Liver (tissue), 9 donors: ENCODE results near the gene CABP4. TPM values are rescaled to one million over a fixed set of nuclear protein-coding genes. Genes with fewer than 3 reads are reported as not detected.
A peak's percentile ranks its signal among the peaks of the same experiment; 100 is the strongest.

ENCODE experiments used
- DNase-seq: peaks from one replicate; pipeline ENCODE4 v3.0.0-alpha.2; 2017; ENCODE audit warnings: low spot score
- H3K27ac ChIP-seq, 2 donors: one replicate each; pipeline ENCODE4 v1.7.0; 2013; ENCODE audit warnings: inconsistent platforms in 2 of 2, low read length in 2 of 2, control low read depth in 1 of 2, low read depth in 1 of 2, mild to moderate bottlenecking in 1 of 2
- H3K27me3 ChIP-seq, 4 donors: one replicate each; pipeline versions ENCODE4 v1.6.1 to v1.7.0; 2013; ENCODE audit warnings: low read length in 3 of 4, inconsistent platforms in 1 of 4, mild to moderate bottlenecking in 1 of 4, moderate library complexity in 1 of 4; ENCODE audit not compliant: control insufficient read depth in 4 of 4, insufficient read depth in 4 of 4
- H3K36me3 ChIP-seq, 4 donors: one replicate each; pipeline versions ENCODE4 v1.6.1 to v1.7.0; 2013; ENCODE audit warnings: low read length in 3 of 4, mild to moderate bottlenecking in 3 of 4, low read depth in 1 of 4, moderate library complexity in 1 of 4; ENCODE audit not compliant: control insufficient read depth in 4 of 4, insufficient read depth in 3 of 4
- H3K4me1 ChIP-seq, 4 donors: one replicate each; pipeline versions ENCODE4 v1.6.1 to v1.7.0; 2013; ENCODE audit warnings: low read length in 3 of 4, mild to moderate bottlenecking in 3 of 4, moderate library complexity in 1 of 4; ENCODE audit not compliant: control insufficient read depth in 4 of 4, insufficient read depth in 4 of 4
- H3K4me3 ChIP-seq, 3 donors: one replicate each; pipeline versions ENCODE4 v1.6.1 to v1.7.0; 2013; ENCODE audit warnings: low read length in 3 of 3, control low read depth in 1 of 3, low read depth in 1 of 3, mild to moderate bottlenecking in 1 of 3
- H3K9ac ChIP-seq, 2 donors: one replicate each; pipeline ENCODE4 v1.7.0; 2013; ENCODE audit warnings: low read length in 2 of 2, mild to moderate bottlenecking in 2 of 2, moderate library complexity in 2 of 2, control low read depth in 1 of 2, low read depth in 1 of 2
- H3K9me3 ChIP-seq, 4 donors: one replicate each; pipeline versions ENCODE4 v1.6.1 to v1.7.0; 2013; ENCODE audit warnings: low read length in 3 of 4; ENCODE audit not compliant: control insufficient read depth in 4 of 4
- FOXA2 ChIP-seq: IDR thresholded peaks from 2 replicates; pipeline ENCODE4 v1.6.1; 2016; ENCODE audit warnings: antibody characterized with exemption
- JUND ChIP-seq, 2 donors: IDR thresholded peaks; 2 replicates each; pipeline ENCODE4 v1.6.1; 2016; ENCODE audit warnings: antibody characterized with exemption in 2 of 2
- NR2F2 ChIP-seq: IDR thresholded peaks from 2 replicates; pipeline ENCODE4 v1.6.1; 2016; ENCODE audit warnings: antibody characterized with exemption
- TAF1 ChIP-seq: conservative IDR thresholded peaks from 2 replicates; pipeline ENCODE4 v1.6.1; 2016; ENCODE audit warnings: antibody characterized with exemption, mild to moderate bottlenecking
- YY1 ChIP-seq: IDR thresholded peaks from 2 replicates; pipeline ENCODE4 v1.6.1; 2016; ENCODE audit warnings: antibody characterized with exemption, mild to moderate bottlenecking
- WGBS: extraction: QIAGEN DNeasy Blood & Tissue Kit; methylation state at CpG from one replicate; pipeline ENCODE4 v1.1.7; 2013; 5-methylcytosine and 5-hydroxymethylcytosine counted together
- polyA plus RNA-seq, 2 donors: library from polyadenylated mRNA; stranded (reverse) in 1 of 2; unstranded in 1 of 2; fragments of 200-250 nt in 1 of 2; fragments of >200 nt in 1 of 2; fragmentation: Nextera tagmentation in 1 of 2; extraction: Ambion mirVana in 1 of 2; gene quantifications; one replicate each; pipeline versions ENCODE4 v1.2.1 to v1.2.3, GENCODE V29; 2013 to 2015
- total RNA-seq, 2 donors: library from RNA; depleted of rRNA; stranded (reverse); fragments of >200 nt; gene quantifications; one replicate each; pipeline ENCODE4 v1.2.3, GENCODE V29; 2014
- TF ChIP-seq, protein P1 (sequence below): fragments of 150-350 bp; IDR thresholded peaks from 2 replicates; pipeline ENCODE4 v1.5.1; 2017; ENCODE audit warnings: improper control_type of control experiment, low read depth, low read length; ENCODE audit not compliant: missing input control
- TF ChIP-seq, protein P2 (sequence below): IDR thresholded peaks from 2 replicates; pipeline ENCODE4 v1.6.1; 2016; ENCODE audit warnings: antibody characterized with exemption, mild to moderate bottlenecking
- TF ChIP-seq, protein P3 (sequence below): IDR thresholded peaks from 2 replicates; pipeline ENCODE4 v1.6.1; 2016; ENCODE audit warnings: antibody characterized with exemption
- TF ChIP-seq, protein P4 (sequence below): IDR thresholded peaks from 2 replicates; pipeline ENCODE4 v1.6.1; 2016; ENCODE audit warnings: antibody characterized with exemption
- TF ChIP-seq, protein P5 (sequence below): IDR thresholded peaks from 2 replicates; pipeline ENCODE4 v1.6.1; 2016; ENCODE audit warnings: antibody characterized with exemption
- donor health status: healthy.
- donor health status: healthy.
- donor health status: healthy.
- donor health status: healthy.
- donor health status: healthy.

The CABP4 gene
- total and polyA plus RNA-seq, 4 donors = 0.85 to 2.9 (median 1.6) TPM

DNA sequence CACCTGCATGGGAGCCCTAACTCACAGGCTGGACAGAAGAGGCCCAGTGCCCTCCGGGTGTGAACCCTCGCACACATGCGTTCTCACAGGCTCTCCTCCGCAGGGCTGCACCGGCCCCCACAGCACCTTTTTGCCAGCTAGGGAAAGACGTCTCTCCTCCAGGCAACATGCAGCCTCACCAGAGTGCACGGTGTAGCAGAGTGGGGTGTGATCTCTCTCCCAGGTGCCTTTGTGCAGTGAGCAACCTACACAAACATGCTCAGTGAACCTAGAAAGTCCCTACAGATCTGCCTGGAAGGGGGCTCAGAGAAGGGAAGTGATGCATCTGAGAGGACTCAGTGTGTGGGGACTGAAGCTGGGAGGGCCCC lies 43.4 kb upstream of the CABP4 start:
- H3K36me3 ChIP-seq = no peaks in the 10 kb centered on the region
- H3K4me1 ChIP-seq = peaks cover 0 to 5% (median 3%) of the 10 kb centered on the region in 4 donors
- no peak overlapping the region for H3K27ac ChIP-seq
- no peaks in the 10 kb centered on the region for H3K9me3 ChIP-seq
- no peak overlapping the region for H3K4me3 ChIP-seq
- TF ChIP-seq, protein P1, sequence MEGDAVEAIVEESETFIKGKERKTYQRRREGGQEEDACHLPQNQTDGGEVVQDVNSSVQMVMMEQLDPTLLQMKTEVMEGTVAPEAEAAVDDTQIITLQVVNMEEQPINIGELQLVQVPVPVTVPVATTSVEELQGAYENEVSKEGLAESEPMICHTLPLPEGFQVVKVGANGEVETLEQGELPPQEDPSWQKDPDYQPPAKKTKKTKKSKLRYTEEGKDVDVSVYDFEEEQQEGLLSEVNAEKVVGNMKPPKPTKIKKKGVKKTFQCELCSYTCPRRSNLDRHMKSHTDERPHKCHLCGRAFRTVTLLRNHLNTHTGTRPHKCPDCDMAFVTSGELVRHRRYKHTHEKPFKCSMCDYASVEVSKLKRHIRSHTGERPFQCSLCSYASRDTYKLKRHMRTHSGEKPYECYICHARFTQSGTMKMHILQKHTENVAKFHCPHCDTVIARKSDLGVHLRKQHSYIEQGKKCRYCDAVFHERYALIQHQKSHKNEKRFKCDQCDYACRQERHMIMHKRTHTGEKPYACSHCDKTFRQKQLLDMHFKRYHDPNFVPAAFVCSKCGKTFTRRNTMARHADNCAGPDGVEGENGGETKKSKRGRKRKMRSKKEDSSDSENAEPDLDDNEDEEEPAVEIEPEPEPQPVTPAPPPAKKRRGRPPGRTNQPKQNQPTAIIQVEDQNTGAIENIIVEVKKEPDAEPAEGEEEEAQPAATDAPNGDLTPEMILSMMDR = no peak
- 58% methylated on average over 7 of the region's 7 CpGs for WGBS
- DNase-seq = no peak
- H3K27me3 ChIP-seq = no peaks in the 10 kb centered on the region
- H3K9ac ChIP-seq = no peak overlapping the region

DNA sequence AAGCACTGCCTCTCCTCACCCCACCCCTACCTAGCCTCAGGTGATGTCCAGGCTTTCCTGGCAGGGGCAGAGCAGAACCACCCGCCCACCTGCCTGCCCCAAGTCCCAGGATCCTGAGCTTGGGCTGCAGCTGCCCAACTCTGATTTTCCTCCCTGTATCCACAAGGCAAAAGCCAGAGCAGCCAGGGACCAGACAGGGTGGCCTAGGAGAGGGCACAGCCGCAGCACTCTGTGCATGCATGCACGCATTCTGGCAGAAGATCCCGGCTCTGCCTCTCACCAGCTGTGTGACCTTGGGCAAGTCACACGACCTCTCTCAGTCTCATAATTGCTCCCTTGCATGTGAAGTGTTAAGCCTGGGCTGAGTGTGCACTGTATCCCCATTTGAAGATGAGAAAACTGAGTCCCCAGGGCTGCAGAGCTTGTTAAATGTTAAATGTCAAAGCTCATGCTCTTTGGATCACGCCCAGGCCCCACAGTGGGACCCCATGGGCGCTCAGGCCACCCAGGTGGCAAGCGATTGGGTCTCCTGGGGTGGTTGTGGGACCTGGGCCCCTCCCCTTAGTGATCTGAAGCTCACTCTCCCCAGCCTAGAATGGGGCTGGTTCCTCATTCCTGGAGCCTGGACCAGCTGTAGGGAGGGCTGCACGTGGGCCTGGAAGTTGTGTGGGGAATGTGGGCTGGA lies 42.5 kb upstream of the CABP4 start:
- no peak overlapping the region for H3K4me3 ChIP-seq
- H3K9me3 ChIP-seq = no peaks in the 10 kb centered on the region
- 72% methylated on average over 9 of the region's 9 CpGs for WGBS
- no peaks in the 10 kb centered on the region for H3K27me3 ChIP-seq
- H3K9ac ChIP-seq = no peak overlapping the region
- DNase-seq = no peak
- no peaks in the 10 kb centered on the region for H3K36me3 ChIP-seq
- no peak overlapping the region for H3K27ac ChIP-seq
- TF ChIP-seq, protein P2, sequence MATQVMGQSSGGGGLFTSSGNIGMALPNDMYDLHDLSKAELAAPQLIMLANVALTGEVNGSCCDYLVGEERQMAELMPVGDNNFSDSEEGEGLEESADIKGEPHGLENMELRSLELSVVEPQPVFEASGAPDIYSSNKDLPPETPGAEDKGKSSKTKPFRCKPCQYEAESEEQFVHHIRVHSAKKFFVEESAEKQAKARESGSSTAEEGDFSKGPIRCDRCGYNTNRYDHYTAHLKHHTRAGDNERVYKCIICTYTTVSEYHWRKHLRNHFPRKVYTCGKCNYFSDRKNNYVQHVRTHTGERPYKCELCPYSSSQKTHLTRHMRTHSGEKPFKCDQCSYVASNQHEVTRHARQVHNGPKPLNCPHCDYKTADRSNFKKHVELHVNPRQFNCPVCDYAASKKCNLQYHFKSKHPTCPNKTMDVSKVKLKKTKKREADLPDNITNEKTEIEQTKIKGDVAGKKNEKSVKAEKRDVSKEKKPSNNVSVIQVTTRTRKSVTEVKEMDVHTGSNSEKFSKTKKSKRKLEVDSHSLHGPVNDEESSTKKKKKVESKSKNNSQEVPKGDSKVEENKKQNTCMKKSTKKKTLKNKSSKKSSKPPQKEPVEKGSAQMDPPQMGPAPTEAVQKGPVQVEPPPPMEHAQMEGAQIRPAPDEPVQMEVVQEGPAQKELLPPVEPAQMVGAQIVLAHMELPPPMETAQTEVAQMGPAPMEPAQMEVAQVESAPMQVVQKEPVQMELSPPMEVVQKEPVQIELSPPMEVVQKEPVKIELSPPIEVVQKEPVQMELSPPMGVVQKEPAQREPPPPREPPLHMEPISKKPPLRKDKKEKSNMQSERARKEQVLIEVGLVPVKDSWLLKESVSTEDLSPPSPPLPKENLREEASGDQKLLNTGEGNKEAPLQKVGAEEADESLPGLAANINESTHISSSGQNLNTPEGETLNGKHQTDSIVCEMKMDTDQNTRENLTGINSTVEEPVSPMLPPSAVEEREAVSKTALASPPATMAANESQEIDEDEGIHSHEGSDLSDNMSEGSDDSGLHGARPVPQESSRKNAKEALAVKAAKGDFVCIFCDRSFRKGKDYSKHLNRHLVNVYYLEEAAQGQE = no peak
- peaks cover 0 to 6% (median 4%) of the 10 kb centered on the region in 4 donors for H3K4me1 ChIP-seq

DNA sequence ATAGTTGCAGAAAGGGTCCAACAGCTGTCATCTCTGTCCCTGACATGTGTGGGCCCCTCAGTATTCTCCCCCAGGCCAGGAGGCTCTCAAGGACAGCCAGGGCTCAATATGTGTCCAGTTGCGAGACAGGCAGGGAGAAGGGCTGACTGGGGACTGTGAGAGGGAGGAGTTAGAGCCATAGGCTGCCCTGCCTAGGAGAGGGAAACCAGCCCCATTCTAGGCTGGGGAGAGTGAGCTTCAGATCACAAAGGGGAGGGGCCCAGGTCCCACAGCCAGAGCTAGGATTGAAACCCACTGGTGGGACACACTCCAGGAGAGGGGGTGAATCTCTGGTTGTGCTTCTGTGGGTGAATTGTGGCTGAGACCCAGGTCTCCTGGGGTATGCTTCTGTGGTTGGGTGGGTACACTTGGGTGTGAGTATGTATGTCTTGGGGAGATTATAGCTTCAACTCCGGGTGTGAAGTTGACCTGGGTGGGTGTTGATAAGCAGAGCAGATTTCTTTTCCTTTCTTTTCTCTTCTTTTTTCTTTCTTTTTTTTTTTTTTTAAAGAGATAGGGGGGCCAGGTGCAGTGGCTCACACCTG lies 41.8 kb upstream of the CABP4 start:
- no peaks in the 10 kb centered on the region for H3K9me3 ChIP-seq
- peaks cover under 1 to 12% (median 6%) of the 10 kb centered on the region in 4 donors for H3K4me1 ChIP-seq
- H3K27me3 ChIP-seq = no peaks in the 10 kb centered on the region
- no peaks in the 10 kb centered on the region for H3K36me3 ChIP-seq
- no peak overlapping the region for H3K27ac ChIP-seq
- 78% methylated on average over 2 of the region's 2 CpGs for WGBS
- DNase-seq = peak; percentile 57
- no peak overlapping the region for H3K9ac ChIP-seq
- no peak overlapping the region for H3K4me3 ChIP-seq
- TF ChIP-seq, protein P3, sequence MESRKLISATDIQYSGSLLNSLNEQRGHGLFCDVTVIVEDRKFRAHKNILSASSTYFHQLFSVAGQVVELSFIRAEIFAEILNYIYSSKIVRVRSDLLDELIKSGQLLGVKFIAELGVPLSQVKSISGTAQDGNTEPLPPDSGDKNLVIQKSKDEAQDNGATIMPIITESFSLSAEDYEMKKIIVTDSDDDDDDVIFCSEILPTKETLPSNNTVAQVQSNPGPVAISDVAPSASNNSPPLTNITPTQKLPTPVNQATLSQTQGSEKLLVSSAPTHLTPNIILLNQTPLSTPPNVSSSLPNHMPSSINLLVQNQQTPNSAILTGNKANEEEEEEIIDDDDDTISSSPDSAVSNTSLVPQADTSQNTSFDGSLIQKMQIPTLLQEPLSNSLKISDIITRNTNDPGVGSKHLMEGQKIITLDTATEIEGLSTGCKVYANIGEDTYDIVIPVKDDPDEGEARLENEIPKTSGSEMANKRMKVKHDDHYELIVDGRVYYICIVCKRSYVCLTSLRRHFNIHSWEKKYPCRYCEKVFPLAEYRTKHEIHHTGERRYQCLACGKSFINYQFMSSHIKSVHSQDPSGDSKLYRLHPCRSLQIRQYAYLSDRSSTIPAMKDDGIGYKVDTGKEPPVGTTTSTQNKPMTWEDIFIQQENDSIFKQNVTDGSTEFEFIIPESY = no peak
- TF ChIP-seq NR2F2 (no peak), YY1 (no peak), JUND (IDR thresholded peaks at IDR 0.05) (no peak), TAF1 (no peak), FOXA2 (no peak)
- TF ChIP-seq, protein P2 = no peak
- TF ChIP-seq, protein P4, sequence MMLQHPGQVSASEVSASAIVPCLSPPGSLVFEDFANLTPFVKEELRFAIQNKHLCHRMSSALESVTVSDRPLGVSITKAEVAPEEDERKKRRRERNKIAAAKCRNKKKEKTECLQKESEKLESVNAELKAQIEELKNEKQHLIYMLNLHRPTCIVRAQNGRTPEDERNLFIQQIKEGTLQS = no peak
- TF ChIP-seq, protein P5, sequence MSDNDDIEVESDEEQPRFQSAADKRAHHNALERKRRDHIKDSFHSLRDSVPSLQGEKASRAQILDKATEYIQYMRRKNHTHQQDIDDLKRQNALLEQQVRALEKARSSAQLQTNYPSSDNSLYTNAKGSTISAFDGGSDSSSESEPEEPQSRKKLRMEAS = no peak
- TF ChIP-seq, protein P1 = no peak
